Measurements from ENCODE around the gene TP63.

Gene TP63

DNA sequence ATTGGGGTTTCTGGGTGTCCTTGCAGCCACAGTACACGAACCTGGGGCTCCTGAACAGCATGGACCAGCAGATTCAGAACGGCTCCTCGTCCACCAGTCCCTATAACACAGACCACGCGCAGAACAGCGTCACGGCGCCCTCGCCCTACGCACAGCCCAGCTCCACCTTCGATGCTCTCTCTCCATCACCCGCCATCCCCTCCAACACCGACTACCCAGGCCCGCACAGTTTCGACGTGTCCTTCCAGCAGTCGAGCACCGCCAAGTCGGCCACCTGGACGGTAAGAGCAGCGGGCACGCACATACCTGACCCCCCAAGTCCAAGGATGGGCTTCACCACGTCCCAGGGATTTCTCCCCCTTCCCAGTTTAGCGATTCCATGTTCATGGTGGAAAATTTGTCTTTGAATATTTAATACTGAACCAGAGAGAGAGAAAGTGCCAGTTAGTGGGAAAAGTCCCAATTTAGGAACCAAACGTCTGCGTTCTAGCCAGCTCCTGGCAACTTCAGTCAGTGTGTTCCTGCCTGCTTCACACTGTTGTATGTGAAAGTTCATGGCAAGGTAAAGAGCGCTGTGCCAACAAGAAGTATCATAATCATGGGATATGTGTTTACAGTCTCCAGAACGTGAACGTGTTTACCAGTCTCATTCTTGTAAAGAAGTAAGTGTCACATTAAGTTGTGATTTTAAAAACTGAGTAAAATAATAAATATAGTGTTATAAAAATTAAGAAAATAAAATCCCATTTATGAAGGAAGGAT, 177.2 kb downstream of the TP63 start:
- no peak overlapping the region for H3K4me3 ChIP-seq (ENCODE audit: low read depth, low read length)

- H3K4me3 ChIP-seq (ENCODE audit: low read depth, low read length): no peak overlapping the region
Observed at GRCh38 chr3:189809583-189809982, 178.4 kb downstream of the TP63 start.

DNA sequence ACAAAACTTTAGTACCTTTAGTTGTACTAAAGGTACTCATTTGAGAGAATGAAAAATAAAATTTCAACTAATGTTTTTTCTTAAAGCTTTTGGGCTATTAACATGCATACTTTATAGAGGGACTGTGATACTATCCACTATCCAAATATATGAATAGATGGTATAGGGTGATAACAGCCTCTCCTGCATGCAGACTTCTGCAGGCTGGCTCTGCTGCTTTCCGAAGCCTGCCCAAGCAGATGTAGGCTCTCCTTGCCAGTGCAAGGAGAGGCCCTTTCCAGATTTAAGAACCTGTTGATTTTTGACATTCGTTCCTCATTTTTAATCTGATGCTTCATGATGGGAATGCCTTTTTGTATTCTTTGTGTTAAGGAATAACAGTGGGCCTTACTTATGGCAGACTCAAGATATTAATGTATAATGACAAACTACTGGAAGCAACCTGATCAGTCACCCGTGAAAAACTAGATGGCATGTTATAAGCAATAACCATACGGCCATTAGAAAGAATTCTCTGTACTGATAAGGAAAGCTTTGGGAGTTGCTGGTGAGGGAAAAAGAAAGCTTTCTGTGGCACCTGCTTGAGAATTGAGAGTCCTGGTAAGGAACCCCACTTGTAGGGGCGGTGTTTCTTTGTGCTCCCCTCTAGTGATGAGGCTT, 181.7 kb downstream of the TP63 start:
- H3K4me3 ChIP-seq (ENCODE audit: low read depth, low read length): no peak overlapping the region

- no peak overlapping the region for H3K4me3 ChIP-seq (ENCODE audit: low read depth, low read length)
Observed at GRCh38 chr3:189813647-189814240, 182.6 kb downstream of the TP63 start.

GRCh38 chr3:189820365-189820720, 189.2 kb downstream of the TP63 start:
- no peak overlapping the region for H3K4me3 ChIP-seq (ENCODE audit: low read depth, low read length)

- H3K4me3 ChIP-seq (ENCODE audit: low read depth, low read length): no peak overlapping the region
Observed at GRCh38 chr3:189821262-189821661, 190.1 kb downstream of the TP63 start.

DNA sequence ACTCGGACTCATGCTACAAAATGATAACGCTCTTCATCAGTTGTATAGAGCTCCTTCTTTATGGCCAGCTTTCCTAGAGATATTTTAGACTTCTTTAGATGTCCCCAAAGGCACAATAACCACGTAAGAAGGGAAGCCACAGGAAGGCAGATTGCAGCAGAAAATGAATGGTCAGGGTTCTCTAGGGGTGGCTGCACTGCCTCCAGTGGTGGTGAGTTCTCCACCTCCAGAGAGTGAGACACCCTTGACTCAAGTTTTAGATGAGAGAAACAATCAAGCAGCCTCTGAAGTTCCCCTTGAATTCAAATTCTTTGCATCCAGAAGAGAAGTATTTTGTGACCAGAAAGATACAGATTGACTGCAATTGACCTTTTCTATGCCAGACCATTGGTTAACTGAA, 191.5 kb downstream of the TP63 start:
- H3K4me3 ChIP-seq (ENCODE audit: low read depth, low read length): no peak overlapping the region

DNA sequence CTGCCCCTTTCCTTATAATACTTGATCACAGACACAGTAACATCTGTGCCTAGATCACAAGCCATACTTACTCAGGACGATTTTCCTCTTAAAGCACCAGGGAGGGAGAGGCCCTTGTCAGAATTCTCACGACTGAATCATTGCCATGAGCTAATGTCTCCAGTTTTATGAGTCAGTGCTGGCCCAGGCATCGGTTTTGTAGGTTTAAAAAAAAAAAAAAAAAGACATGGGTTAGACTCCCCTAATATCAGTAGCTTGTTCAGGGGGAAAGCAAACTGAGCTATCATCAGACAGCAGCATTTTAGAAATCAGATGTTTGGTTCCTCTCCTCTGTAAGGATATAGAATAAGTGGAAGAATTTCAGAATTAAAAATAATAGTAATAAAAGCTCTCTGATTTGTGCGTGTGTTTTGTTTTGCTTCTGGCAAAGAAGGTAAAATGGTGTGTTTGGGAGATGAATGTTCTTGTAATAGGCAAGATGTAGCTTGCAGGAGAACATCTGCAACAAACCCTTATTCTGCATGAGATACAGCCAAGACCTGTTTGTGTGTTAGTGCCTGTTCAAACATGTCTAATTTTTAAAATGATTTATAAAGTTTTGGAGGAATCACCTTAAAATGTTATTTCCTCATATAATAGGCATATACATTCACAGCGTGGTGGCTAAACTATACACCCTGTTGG, 193.6 kb downstream of the TP63 start:
- H3K4me3 ChIP-seq (ENCODE audit: low read depth, low read length): no peak overlapping the region

GRCh38 chr3:189826566-189826965, 195.4 kb downstream of the TP63 start:
- no peak overlapping the region for H3K4me3 ChIP-seq (ENCODE audit: low read depth, low read length)

GRCh38 chr3:189827108-189827507, 195.9 kb downstream of the TP63 start:
- H3K4me3 ChIP-seq (ENCODE audit: low read depth, low read length): no peak overlapping the region

DNA sequence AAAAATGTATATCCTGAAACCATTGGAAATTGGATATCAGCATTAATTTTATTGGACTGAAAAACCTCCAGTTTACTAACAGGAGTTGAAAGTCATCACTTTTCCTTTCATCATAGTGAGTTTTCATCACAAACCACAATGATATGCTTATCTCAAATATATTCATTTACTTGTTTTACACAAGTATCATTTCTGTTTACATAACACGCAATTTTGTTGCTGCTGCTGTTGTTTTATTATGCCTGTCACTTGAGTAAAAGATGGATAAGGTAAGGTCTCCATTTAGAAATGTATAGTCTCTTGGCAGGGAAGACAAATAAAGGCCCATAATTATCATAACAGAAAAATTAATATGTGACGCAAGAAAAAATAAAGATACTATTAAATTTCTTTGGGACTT, 199.2 kb downstream of the TP63 start:
- no peak overlapping the region for H3K4me3 ChIP-seq (ENCODE audit: low read depth, low read length)

GRCh38 chr3:189833266-189833665, 202.1 kb downstream of the TP63 start:
- H3K4me3 ChIP-seq (ENCODE audit: low read depth, low read length): no peak overlapping the region

GRCh38 chr3:189833996-189834395, 202.8 kb downstream of the TP63 start:
- no peak overlapping the region for H3K4me3 ChIP-seq (ENCODE audit: low read depth, low read length)

DNA sequence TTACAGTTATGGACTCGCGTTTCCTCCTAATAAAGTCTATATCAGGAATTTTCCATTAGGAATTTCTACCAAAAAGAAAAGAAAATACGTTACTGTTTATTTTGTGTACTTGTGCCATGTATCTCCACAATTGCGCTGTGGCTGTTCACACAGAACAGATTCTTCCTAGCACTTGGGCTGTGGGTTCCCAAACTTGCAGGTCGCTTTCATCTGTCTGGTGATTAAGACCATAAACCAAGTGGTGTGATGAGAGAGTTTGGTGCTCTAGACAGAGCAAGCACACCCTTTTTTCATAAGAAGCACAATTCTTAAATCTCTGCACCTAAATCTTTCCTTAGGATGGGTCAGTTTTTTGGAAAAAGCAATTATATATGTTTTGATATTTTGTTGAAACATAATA, 203.3 kb downstream of the TP63 start:
- H3K4me3 ChIP-seq (ENCODE audit: low read depth, low read length): no peak overlapping the region

- H3K4me3 ChIP-seq (ENCODE audit: low read depth, low read length): no peak overlapping the region
Observed at GRCh38 chr3:189836795-189837194, 205.6 kb downstream of the TP63 start.

GRCh38 chr3:189838291-189838690, 207.1 kb downstream of the TP63 start:
- H3K4me3 ChIP-seq (ENCODE audit: low read depth, low read length): no peak overlapping the region

- no peak overlapping the region for H3K4me3 ChIP-seq (ENCODE audit: low read depth, low read length)
Observed at GRCh38 chr3:189839576-189839975, 208.4 kb downstream of the TP63 start.

GRCh38 chr3:189841473-189842205, 210.4 kb downstream of the TP63 start:
- no peak overlapping the region for H3K4me3 ChIP-seq (ENCODE audit: low read depth, low read length)

DNA sequence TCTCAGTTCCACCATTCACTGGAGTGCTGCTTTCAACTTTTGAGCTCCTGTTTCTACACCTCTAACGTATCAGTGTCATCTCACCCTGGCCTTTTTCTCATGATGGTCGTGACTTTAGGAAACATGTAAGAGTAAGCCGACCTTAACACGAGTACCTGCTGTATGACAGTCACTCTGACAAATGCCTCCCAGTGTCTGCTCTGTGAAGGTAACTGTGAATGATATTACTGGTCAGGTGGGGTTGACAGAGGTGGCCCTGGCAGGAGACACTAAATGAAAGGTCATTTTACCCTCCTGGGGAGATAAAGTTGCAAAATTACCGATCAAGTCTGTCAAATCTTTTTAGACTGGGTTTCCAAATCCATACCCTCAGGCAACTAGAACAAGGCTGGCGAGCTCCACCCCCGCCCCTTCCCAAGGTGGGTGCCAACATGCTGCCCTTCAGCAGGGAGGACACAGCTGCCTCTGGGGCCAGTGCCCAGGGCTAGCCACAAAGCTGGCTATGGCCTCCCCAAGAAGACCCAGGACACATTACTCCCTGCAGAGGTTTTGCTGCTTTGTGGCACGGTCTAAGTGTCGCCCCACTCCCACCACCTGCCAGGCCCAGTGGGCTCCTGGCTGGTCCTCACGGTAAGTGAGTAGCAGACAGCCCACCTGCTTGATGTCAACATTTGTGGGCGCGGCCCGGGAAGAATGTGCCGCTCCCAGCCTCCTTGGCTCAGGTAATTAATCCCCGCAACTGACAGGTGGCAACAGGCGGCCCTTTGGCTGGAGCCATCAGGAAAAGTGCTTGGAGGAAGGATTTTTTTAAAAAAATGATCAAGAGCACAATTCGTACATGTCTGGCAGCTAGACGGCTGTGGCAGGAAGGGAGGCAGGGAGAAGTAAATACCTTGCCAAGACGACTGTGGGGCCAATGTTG, 211.8 kb downstream of the TP63 start:
- H3K4me3 ChIP-seq (ENCODE audit: low read depth, low read length): no peak overlapping the region

DNA sequence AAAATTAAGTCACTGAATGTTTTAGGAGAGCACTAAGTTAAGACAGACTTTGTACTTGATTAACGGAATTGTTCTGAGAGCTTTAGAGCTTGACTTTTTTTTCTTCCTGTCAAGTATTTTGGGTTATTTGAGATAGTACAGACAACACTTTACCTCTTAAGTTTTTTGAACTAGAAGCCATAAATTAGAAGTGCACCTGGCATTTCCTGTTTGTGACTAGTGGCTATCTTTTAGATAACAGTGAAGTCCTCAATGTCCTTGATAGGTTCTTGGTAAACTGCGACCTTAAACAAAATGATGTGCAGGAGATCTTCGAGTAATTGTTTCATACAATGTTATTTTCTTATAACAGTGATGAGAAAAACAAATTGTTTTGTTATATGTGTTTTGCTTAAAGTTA, 213.9 kb downstream of the TP63 start:
- H3K4me3 ChIP-seq (ENCODE audit: low read depth, low read length): no peak overlapping the region

All from iPS-11a (cell line).